GM23248 (cell line): ENCODE data around the gene PHPT1.

Experiments used
- EZH2 ChIP-seq: fragments of 200-600 bp; sonication (generic); IDR thresholded peaks from 2 replicates; pipeline ENCODE4 v1.6.1; 2018; ENCODE audit warnings: antibody characterized with exemption, mild to moderate bottlenecking; ENCODE audit not compliant: insufficient read depth, poor library complexity, severe bottlenecking
- EZH2phosphoT487 ChIP-seq: fragments of 200-600 bp; sonication (generic); IDR thresholded peaks from 2 replicates; pipeline ENCODE4 v1.6.1; 2018; ENCODE audit warnings: antibody characterized with exemption, moderate library complexity, mild to moderate bottlenecking, low read depth; ENCODE audit not compliant: insufficient read depth

DNA sequence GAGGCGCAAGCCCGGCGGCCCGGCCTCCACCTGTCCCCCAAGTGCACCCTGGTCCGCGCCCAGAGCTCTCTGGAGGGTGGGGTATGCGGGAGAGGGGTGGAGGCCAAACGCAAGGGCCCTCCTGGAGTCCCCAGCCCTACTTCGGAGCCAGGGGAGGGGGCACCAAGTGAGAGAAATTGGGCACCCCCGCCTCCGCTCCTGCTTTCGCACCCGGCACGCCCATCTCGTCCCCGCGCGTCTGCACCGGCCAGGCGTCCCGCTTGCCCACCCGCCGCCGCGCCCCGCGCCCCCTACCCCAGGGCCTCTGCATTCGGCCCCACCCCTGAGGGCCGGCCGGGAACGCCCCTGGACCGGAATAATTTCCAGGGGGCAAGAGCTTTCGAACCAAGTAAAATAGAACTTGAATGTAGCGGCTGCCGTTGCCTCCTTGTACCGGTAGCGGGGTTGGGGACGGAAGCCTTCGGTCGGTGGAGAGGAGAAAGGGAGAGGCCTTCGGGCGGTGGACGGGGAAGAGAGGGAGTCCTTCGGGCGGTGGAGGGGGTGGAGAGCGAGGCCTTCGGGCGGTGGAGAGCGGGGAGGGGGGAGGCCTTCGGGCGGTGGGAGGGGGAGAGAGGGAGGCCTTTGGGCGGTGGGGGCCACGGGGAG lies 694 bp upstream of the PHPT1 start:
- no peak for TF ChIP-seq EZH2phosphoT487
- no peak for TF ChIP-seq EZH2
